Activated gamma-delta T cell treated with anti-CD3 and anti-CD28 coated beads, Interleukin-2, amount 50 U/mL, for 16 hours (primary cell): Measurements from ENCODE around the gene RANGAP1.
A peak's percentile ranks its signal among the peaks of the same experiment; 100 is the strongest.
"Not testable (repeated sequence)": the region's sequence is repeated elsewhere in the genome, so short reads cannot be mapped to it uniquely, and the experiment has no call there.

ENCODE experiments used
- DNase-seq: peaks from one replicate; pipeline ENCODE4 v3.0.0-alpha.2; 2020; ENCODE audit warnings: low read depth

The RANGAP1 gene

GRCh38 chr22:41300661-41301060, 14.7 kb upstream of the RANGAP1 start:
- no peak for DNase-seq

GRCh38 chr22:41296826-41297667, 11.1 kb upstream of the RANGAP1 start:
- no peak for DNase-seq

DNA sequence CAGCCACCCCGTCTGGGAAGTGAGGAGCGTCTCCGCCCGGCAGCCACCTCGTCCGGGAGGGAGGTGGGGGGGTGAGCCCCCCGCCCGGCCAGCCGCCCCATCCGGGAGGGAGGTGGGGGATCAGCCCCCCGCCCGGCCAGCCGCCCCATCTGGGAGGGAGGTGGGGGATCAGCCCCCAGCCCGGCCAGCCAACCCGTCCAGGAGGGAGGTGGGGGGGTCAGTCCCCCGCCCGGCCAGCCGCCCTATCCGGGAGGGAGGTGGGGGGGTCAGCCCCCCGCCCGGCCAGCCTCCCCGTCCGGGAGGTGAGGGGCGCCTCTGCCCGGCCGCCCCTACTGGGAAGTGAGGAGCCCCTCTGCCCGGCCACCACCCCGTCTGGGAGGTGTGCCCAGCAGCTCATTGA, 8.8 kb upstream of the RANGAP1 start:
- DNase-seq: not testable (repeated sequence)

GRCh38 chr22:41290262-41291221, 4.6 kb upstream of the RANGAP1 start:
- no peak for DNase-seq

DNA sequence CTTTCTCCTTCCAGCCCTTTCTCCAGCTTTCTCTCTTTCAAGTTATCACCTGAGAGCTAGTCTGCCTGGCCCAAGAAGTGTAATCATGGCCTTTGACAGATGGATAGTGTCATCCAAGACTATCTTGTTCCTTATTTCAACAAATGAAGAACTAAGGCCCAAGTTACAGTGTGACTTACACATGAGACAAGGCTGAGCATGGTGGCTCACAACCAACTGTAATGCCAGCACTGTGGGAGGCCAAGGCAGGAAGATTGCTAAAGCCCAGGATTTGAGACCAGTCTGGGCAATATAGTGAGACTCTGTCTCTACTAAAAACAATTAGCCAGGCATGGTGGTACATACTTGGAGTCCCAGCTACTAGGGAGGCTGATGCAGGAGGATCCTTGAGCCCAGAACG, 3.7 kb upstream of the RANGAP1 start:
- no peak for DNase-seq

DNA sequence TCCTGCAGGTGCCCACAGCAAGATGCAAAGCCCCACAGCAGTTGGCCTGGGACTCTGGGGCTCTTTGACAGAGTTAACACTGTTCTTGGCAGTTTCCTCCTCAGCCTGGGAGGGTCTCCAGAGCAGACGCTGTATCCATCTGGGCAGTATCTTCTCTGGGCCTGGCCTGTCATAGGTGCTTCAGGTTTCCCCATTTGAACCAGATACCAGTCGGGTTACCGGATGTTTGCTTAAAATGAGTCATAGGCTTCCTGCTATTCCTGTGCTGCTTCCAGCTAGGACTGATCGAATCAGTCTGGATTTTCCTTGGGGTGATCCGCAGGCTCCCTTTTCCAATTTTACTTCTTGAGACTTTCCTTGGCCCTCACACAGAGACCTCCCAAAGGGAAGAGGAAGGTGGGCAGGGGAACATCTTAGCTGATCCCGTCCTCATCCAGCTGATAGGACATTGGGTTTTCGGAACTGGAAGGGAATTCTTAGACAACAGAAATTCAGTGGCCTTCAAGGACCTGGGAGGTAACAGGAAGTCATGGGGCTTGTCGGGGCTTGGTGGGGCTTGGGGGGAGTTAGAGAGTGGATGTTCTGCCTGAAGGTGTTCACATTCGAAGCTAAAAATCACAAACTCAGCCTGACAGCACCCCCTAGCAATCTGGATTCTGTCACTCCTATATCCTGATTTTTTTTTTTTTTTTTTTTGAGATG, 2.4 kb upstream of the RANGAP1 start:
- no peak for DNase-seq

DNA sequence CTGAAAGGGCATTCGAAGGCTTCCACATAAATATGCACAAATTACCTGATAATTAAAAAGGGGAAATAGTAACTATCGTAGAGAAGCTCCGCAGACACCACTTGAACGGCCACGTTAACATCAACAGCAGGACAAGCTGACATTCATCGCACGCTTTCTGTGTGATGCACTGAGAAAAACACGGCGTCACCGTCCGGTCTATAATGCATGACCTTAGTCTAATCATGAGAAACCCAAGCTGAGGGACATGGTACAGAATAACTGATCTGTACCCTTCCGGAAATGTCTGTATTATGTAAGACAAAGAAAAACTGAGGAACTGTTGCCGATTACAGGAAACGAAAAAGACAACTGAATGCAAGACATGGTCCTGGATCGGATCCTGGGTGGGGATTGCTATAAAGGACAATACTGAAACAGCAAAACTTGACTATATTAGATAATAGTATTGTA, 678 bp upstream of the RANGAP1 start:
- peak; percentile 17 for DNase-seq

DNA sequence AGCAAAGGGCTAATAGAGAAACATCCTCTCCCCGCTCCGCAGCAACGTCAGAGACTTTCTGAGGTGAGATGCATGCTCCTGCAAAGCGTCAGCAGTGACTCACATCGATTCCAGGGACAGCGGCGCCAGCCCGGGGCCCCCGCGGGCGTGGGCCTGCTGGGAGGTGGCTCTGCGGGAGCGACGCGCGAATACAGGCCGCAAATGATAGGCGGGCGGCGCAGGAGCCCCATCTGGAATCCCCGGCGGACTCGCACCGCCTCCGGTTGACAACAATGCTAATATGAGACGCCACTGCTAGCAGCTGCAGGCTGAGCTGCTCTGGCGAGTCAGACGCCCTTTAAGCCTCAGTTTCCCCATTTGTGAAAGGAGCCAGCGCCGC, 557 bp downstream of the RANGAP1 start:
- peak; percentile 77 for DNase-seq

- DNase-seq: no peak
Measured at GRCh38 chr22:41284465-41284864, 1.5 kb downstream of the RANGAP1 start.

GRCh38 chr22:41280854-41281253, 5.1 kb downstream of the RANGAP1 start:
- no peak for DNase-seq

GRCh38 chr22:41280065-41280464, 5.9 kb downstream of the RANGAP1 start:
- DNase-seq: no peak

- DNase-seq: no peak
Measured at GRCh38 chr22:41274856-41275255, 11.1 kb downstream of the RANGAP1 start.

- no peak for DNase-seq
Measured at GRCh38 chr22:41273128-41273527, 12.9 kb downstream of the RANGAP1 start.

GRCh38 chr22:41271787-41272186, 14.2 kb downstream of the RANGAP1 start:
- DNase-seq: no peak

GRCh38 chr22:41267958-41268357, 18.0 kb downstream of the RANGAP1 start:
- DNase-seq: no peak

GRCh38 chr22:41264408-41264941, 21.5 kb downstream of the RANGAP1 start:
- DNase-seq: no peak

- no peak for DNase-seq
Measured at GRCh38 chr22:41263704-41264103, 22.3 kb downstream of the RANGAP1 start.

- DNase-seq: no peak
Measured at GRCh38 chr22:41262250-41262765, 23.7 kb downstream of the RANGAP1 start.

DNA sequence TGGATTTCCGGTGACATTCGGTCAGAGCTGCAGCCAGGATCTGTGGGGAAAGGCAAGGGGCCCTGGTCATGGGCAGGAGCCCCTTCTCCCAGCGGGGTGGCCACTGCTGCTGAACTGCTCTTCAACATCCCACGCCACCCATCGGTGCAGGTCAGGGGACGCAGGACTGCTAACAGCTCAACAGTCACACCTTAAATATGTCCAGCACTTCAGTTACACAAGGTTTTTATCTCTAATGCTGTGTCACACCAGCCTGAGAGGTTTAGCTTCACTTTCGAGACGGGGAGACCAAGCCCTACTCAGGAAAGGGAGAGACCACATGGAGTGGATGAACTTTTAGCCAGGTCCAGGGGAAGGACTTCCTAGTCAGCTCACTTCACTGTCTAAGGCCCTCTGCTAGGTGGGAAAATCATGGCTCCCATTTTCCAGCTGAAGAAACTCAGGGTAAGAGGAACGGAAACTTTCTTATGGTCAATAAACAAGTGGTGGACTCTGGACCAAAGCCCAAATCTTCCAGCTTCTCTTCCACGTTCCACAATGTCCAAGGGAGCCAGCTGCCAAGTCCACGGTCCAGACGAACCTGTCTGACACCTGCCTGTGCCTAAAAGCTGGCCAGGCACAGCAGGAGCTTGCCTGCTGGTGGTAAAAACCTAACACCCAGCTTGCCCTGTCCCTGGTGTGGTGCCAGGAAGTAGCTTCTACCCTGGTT, 24.3 kb downstream of the RANGAP1 start:
- no peak for DNase-seq

GRCh38 chr22:41260871-41261270, 25.1 kb downstream of the RANGAP1 start:
- no peak for DNase-seq

DNA sequence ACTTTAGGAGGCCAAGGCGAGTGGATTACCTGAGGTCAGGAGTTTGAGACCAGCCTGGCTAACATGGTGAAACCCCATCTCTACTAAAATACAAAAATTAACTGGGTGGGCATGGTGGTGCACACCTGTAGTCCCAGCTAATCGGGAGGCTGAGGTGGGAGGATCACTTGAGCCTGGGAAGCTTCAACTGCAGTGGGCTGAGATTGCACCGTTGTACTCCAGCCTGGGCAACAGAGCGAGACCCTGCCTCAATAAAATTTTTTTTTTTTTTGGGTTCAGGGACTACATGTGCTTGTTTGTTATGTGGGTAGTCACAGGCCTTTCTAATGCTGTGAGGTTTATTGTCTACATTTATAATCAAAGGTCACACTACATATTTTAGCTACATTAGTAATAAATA, 26.2 kb downstream of the RANGAP1 start:
- not testable (repeated sequence) for DNase-seq
